Liver (tissue), 3 donors: Measurements from ENCODE around the gene PRAC1.

Experiments used
- EGR1 ChIP-seq, 2 donors: IDR thresholded peaks; 2 replicates each; pipeline ENCODE4 v1.6.1; 2016 to 2018; ENCODE audit warnings: antibody characterized with exemption in 2 of 2, low read depth in 2 of 2
- FOXA1 ChIP-seq: IDR thresholded peaks from 2 replicates; pipeline ENCODE4 v1.6.1; 2016; ENCODE audit warnings: antibody characterized with exemption
- GABPA ChIP-seq, 2 donors: IDR thresholded peaks in 1 of 2; conservative IDR thresholded peaks in 1 of 2; 2 replicates each; pipeline ENCODE4 v1.6.1; 2016; ENCODE audit warnings: antibody characterized with exemption in 2 of 2, mild to moderate bottlenecking in 1 of 2, moderate library complexity in 1 of 2
- JUND ChIP-seq, 2 donors: IDR thresholded peaks; 2 replicates each; pipeline ENCODE4 v1.6.1; 2016; ENCODE audit warnings: antibody characterized with exemption in 2 of 2
- NR2F2 ChIP-seq: IDR thresholded peaks from 2 replicates; pipeline ENCODE4 v1.6.1; 2016; ENCODE audit warnings: antibody characterized with exemption
- RAD21 ChIP-seq, 2 donors: IDR thresholded peaks; 2 replicates each; pipeline ENCODE4 v1.6.1; 2016; ENCODE audit warnings: antibody characterized with exemption in 2 of 2, mild to moderate bottlenecking in 2 of 2
- REST ChIP-seq: IDR thresholded peaks from 2 replicates; pipeline ENCODE4 v1.6.1; 2016; ENCODE audit warnings: antibody characterized with exemption, mild to moderate bottlenecking
- TAF1 ChIP-seq: conservative IDR thresholded peaks from 2 replicates; pipeline ENCODE4 v1.6.1; 2016; ENCODE audit warnings: antibody characterized with exemption, mild to moderate bottlenecking
- YY1 ChIP-seq: IDR thresholded peaks from 2 replicates; pipeline ENCODE4 v1.6.1; 2016; ENCODE audit warnings: antibody characterized with exemption, mild to moderate bottlenecking
- ZBTB33 ChIP-seq: IDR thresholded peaks from 2 replicates; pipeline ENCODE4 v1.6.1; 2016; ENCODE audit warnings: antibody characterized with exemption
- TF ChIP-seq, protein P1 (sequence below): fragments of 150-350 bp; IDR thresholded peaks from 2 replicates; pipeline ENCODE4 v1.5.1; 2017; ENCODE audit warnings: improper control_type of control experiment, low read depth, low read length; ENCODE audit not compliant: missing input control
- TF ChIP-seq, protein P2 (sequence below): IDR thresholded peaks from 2 replicates; pipeline ENCODE4 v1.6.1; 2016; ENCODE audit warnings: antibody characterized with exemption
- donor health status: healthy.
- donor health status: healthy.

GRCh38 chr17:48732688-48733629, 10.6 kb upstream of the PRAC1 start:
- TF ChIP-seq REST: no peak
- TF ChIP-seq, protein P1, sequence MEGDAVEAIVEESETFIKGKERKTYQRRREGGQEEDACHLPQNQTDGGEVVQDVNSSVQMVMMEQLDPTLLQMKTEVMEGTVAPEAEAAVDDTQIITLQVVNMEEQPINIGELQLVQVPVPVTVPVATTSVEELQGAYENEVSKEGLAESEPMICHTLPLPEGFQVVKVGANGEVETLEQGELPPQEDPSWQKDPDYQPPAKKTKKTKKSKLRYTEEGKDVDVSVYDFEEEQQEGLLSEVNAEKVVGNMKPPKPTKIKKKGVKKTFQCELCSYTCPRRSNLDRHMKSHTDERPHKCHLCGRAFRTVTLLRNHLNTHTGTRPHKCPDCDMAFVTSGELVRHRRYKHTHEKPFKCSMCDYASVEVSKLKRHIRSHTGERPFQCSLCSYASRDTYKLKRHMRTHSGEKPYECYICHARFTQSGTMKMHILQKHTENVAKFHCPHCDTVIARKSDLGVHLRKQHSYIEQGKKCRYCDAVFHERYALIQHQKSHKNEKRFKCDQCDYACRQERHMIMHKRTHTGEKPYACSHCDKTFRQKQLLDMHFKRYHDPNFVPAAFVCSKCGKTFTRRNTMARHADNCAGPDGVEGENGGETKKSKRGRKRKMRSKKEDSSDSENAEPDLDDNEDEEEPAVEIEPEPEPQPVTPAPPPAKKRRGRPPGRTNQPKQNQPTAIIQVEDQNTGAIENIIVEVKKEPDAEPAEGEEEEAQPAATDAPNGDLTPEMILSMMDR: no peak
- TF ChIP-seq YY1: no peak
- TF ChIP-seq NR2F2: no peak
- TF ChIP-seq TAF1: no peak
- TF ChIP-seq ZBTB33: no peak
- TF ChIP-seq GABPA (IDR thresholded peaks at IDR 0.05 in 1 of 2, conservative IDR thresholded peaks at IDR 0.05 in 1 of 2): no peak
- no peak for TF ChIP-seq EGR1 (IDR thresholded peaks at IDR 0.05; ENCODE audit: low read depth in 2 of 2)
- TF ChIP-seq, protein P2, sequence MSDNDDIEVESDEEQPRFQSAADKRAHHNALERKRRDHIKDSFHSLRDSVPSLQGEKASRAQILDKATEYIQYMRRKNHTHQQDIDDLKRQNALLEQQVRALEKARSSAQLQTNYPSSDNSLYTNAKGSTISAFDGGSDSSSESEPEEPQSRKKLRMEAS: no peak
- TF ChIP-seq FOXA1: no peak
- no peak for TF ChIP-seq JUND (IDR thresholded peaks at IDR 0.05)
- TF ChIP-seq RAD21 (IDR thresholded peaks at IDR 0.05): no peak
